Measurements from ENCODE around the gene KANK2. TPM values are rescaled to one million over a fixed set of nuclear protein-coding genes. Genes with fewer than 3 reads are reported as not detected.
A peak's percentile ranks its signal among the peaks of the same experiment; 100 is the strongest.
"Not testable (repeated sequence)": the region's sequence is repeated elsewhere in the genome, so short reads cannot be mapped to it uniquely, and the experiment has no call there.

KANK2 gene
- total and polyA plus RNA-seq, 2 donors = 183 to 819 TPM

GRCh38 chr19:11166281-11167142 is 30.8 kb downstream of the KANK2 start:
- no peaks in the 10 kb centered on the region for H3K4me1 ChIP-seq (ENCODE audit: insufficient read depth)
- no peak overlapping the region for H3K4me3 ChIP-seq (ENCODE audit: low read depth, low read length)
- peak overlapping the region; percentile 63 for H3K27ac ChIP-seq (ENCODE audit: low read depth)
- DNase-seq (ENCODE audit: extremely low spot score) = peak; percentile 39
- no peaks in the 10 kb centered on the region for H3K36me3 ChIP-seq (ENCODE audit: insufficient read depth)
- 38% methylated on average over 26 of the region's 26 CpGs for WGBS

GRCh38 chr19:11165486-11166030 is 31.8 kb downstream of the KANK2 start:
- DNase-seq (ENCODE audit: extremely low spot score) = no peak

GRCh38 chr19:11164879-11165406 is 32.4 kb downstream of the KANK2 start:
- Histone ChIP-seq H3K4me3 (ENCODE audit: low read depth, low read length) (no peak overlapping the region), H3K27ac (ENCODE audit: low read depth) (peak overlapping the region; percentile 75), H3K4me1 (ENCODE audit: insufficient read depth) (no peaks in the 10 kb centered on the region), H3K36me3 (ENCODE audit: insufficient read depth) (no peaks in the 10 kb centered on the region)
- DNase-seq (ENCODE audit: extremely low spot score) = peak; percentile 89
- WGBS = 21% methylated on average over 17 of the region's 17 CpGs

More at GRCh38 chr19:11165486-11166030, 31.8 kb downstream of the KANK2 start:
- 53% methylated on average over 13 of the region's 13 CpGs for WGBS
- Histone ChIP-seq H3K36me3 (ENCODE audit: insufficient read depth) (no peaks in the 10 kb centered on the region), H3K4me3 (ENCODE audit: low read depth, low read length) (no peak overlapping the region), H3K4me1 (ENCODE audit: insufficient read depth) (no peaks in the 10 kb centered on the region), H3K27ac (ENCODE audit: low read depth) (peak overlapping the region; percentile 59)

- no peak for DNase-seq (ENCODE audit: extremely low spot score)
- 50% methylated on average over 11 of the region's 11 CpGs for WGBS
Observed at GRCh38 chr19:11164296-11164695, 33.0 kb downstream of the KANK2 start.

GRCh38 chr19:11160440-11160768 is 36.9 kb downstream of the KANK2 start:
- 92% methylated on average over 2 of the region's 2 CpGs for WGBS
- H3K36me3 ChIP-seq (ENCODE audit: insufficient read depth); H3K4me3 ChIP-seq (ENCODE audit: low read depth, low read length); DNase-seq (ENCODE audit: extremely low spot score); H3K27ac ChIP-seq (ENCODE audit: low read depth); H3K4me1 ChIP-seq (ENCODE audit: insufficient read depth): not testable (repeated sequence)

More at GRCh38 chr19:11164296-11164695, 33.0 kb downstream of the KANK2 start:
- Histone ChIP-seq H3K27ac (ENCODE audit: low read depth) (peak overlapping the region; percentile 75), H3K4me3 (ENCODE audit: low read depth, low read length) (no peak overlapping the region), H3K4me1 (ENCODE audit: insufficient read depth) (no peaks in the 10 kb centered on the region), H3K36me3 (ENCODE audit: insufficient read depth) (no peaks in the 10 kb centered on the region)

- DNase-seq (ENCODE audit: extremely low spot score) = no peak
- H3K4me1 ChIP-seq (ENCODE audit: insufficient read depth) = no peaks in the 10 kb centered on the region
- no peak overlapping the region for H3K4me3 ChIP-seq (ENCODE audit: low read depth, low read length)
- peak overlapping the region; percentile 74 for H3K27ac ChIP-seq (ENCODE audit: low read depth)
- 24% methylated on average over 16 of the region's 16 CpGs for WGBS
- no peaks in the 10 kb centered on the region for H3K36me3 ChIP-seq (ENCODE audit: insufficient read depth)
Observed at GRCh38 chr19:11159598-11160439, 37.5 kb downstream of the KANK2 start.

- Histone ChIP-seq H3K36me3 (ENCODE audit: insufficient read depth) (no peaks in the 10 kb centered on the region), H3K4me3 (ENCODE audit: low read depth, low read length) (peak within 1 kb of the TSS; percentile 41), H3K4me1 (ENCODE audit: insufficient read depth) (no peaks in the 10 kb centered on the region), H3K27ac (ENCODE audit: low read depth) (no peak within 1 kb of the TSS)
- DNase-seq (ENCODE audit: extremely low spot score) = peak; percentile 97
- under 1% methylated on average over 50 of the region's 50 CpGs for WGBS
Observed at GRCh38 chr19:11155373-11156120, 41.8 kb downstream of the KANK2 start, which contains the start of gene SPC24. SPC24 (minus strand) TSS chr19:11155782; CDS start chr19:11155776, 6 bp downstream.

- H3K27ac ChIP-seq (ENCODE audit: low read depth) = no peak overlapping the region
- WGBS = 41% methylated on average over 6 of the region's 6 CpGs
- H3K4me3 ChIP-seq (ENCODE audit: low read depth, low read length) = no peak overlapping the region
- H3K4me1 ChIP-seq (ENCODE audit: insufficient read depth) = no peaks in the 10 kb centered on the region
- no peaks in the 10 kb centered on the region for H3K36me3 ChIP-seq (ENCODE audit: insufficient read depth)
- DNase-seq (ENCODE audit: extremely low spot score) = no peak
Observed at GRCh38 chr19:11154683-11155047, 42.7 kb downstream of the KANK2 start.

- no peak overlapping the region for H3K4me3 ChIP-seq (ENCODE audit: low read depth, low read length)
- WGBS = 47% methylated on average over 11 of the region's 11 CpGs
- no peaks in the 10 kb centered on the region for H3K4me1 ChIP-seq (ENCODE audit: insufficient read depth)
- DNase-seq (ENCODE audit: extremely low spot score) = no peak
- no peak overlapping the region for H3K27ac ChIP-seq (ENCODE audit: low read depth)
- no peaks in the 10 kb centered on the region for H3K36me3 ChIP-seq (ENCODE audit: insufficient read depth)
Observed at GRCh38 chr19:11152318-11153062, 44.9 kb downstream of the KANK2 start.

GRCh38 chr19:11151181-11151580 is 46.2 kb downstream of the KANK2 start:
- WGBS = 41% methylated on average over 7 of the region's 7 CpGs
- no peak overlapping the region for H3K4me3 ChIP-seq (ENCODE audit: low read depth, low read length)
- no peaks in the 10 kb centered on the region for H3K36me3 ChIP-seq (ENCODE audit: insufficient read depth)
- no peak overlapping the region for H3K27ac ChIP-seq (ENCODE audit: low read depth)
- DNase-seq (ENCODE audit: extremely low spot score) = no peak
- no peaks in the 10 kb centered on the region for H3K4me1 ChIP-seq (ENCODE audit: insufficient read depth)

- H3K4me3 ChIP-seq (ENCODE audit: low read depth, low read length) = no peak overlapping the region
- H3K4me1 ChIP-seq (ENCODE audit: insufficient read depth) = no peaks in the 10 kb centered on the region
- DNase-seq (ENCODE audit: extremely low spot score) = no peak
- no peak overlapping the region for H3K27ac ChIP-seq (ENCODE audit: low read depth)
- WGBS = 87% methylated on average over 14 of the region's 14 CpGs
- H3K36me3 ChIP-seq (ENCODE audit: insufficient read depth) = no peaks in the 10 kb centered on the region
Observed at GRCh38 chr19:11148001-11148400, 49.3 kb downstream of the KANK2 start.

- H3K4me3 ChIP-seq (ENCODE audit: low read depth, low read length) = no peak overlapping the region
- H3K4me1 ChIP-seq (ENCODE audit: insufficient read depth) = no peaks in the 10 kb centered on the region
- DNase-seq (ENCODE audit: extremely low spot score) = no peak
- 97% methylated on average over 3 of the region's 3 CpGs for WGBS
- no peak overlapping the region for H3K27ac ChIP-seq (ENCODE audit: low read depth)
- H3K36me3 ChIP-seq (ENCODE audit: insufficient read depth) = no peaks in the 10 kb centered on the region
Observed at GRCh38 chr19:11145536-11145924, 51.8 kb downstream of the KANK2 start.
